CD4-positive, alpha-beta T cell treated with Interleukin-12 subunit alpha and Interleukin-12 subunit beta, for 1 hour (primary cell): ENCODE measurements around the gene SEMA5B.

ENCODE experiments used
- DNase-seq: peaks from one replicate; pipeline ENCODE4 v3.0.0-alpha.2; 2020

Gene SEMA5B

GRCh38 chr3:123054109-123054778 is 26.7 kb upstream of the SEMA5B start:
- no peak for DNase-seq

DNA sequence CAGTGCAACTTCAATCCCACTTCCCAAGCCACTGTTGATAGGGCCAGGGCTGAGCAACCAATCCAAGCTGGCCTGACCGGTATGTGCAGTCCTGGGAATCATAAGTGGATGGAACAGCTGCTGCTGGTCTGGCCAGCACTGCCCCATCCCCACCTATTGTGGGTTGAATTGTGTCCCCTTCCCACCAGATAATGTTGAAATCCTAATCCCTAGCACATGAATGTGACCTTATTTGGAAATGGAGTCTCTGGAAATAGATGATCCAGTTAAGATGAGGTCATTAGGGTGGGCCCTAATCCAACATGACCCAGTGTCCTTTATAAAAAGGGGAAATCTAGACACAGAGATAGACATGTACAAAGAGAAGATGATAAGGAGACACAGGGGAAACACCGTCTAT is 25.5 kb upstream of the SEMA5B start:
- no peak for DNase-seq

GRCh38 chr3:123050666-123051065 is 23.1 kb upstream of the SEMA5B start:
- DNase-seq, result no peak

DNA sequence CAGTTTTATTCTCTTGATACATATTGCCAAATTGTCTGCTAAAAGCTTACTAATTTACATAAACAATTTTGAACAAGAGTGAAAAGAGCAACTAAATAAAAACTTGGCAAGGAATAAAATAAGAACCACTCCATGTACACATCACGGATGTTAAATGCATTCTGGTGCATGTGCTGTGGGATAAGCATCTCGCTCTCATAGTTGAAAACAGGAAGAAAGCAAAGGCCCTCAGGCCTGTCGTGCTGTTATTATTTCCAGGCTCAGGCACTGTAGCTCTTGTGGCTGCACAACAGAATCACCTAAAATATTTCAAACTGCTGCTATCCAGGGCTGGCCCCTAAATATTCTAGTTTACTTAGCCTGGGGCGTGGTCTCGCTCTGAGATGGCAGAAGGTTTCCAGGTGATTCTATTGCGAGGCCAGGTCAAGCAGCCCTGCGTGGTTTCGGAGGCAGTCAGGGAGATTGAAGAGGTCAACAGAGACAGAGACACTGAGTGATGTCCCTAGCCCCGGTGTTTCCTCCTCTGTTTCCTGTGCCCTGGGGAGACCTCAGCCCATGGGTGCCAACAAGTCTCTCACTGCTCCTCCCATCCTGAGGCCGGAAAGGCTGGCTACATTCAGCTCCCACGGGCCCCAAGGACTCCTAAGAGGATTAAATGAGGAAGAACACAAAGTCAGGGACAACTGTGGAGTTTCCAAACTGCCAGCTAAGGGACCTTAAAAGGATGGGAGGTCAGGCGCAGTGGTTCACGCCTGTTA is 21.1 kb upstream of the SEMA5B start:
- no peak for DNase-seq

GRCh38 chr3:123047062-123047319 is 19.4 kb upstream of the SEMA5B start:
- no peak for DNase-seq

- DNase-seq, result no peak
Measured at GRCh38 chr3:123046262-123047061, 18.9 kb upstream of the SEMA5B start.

DNA sequence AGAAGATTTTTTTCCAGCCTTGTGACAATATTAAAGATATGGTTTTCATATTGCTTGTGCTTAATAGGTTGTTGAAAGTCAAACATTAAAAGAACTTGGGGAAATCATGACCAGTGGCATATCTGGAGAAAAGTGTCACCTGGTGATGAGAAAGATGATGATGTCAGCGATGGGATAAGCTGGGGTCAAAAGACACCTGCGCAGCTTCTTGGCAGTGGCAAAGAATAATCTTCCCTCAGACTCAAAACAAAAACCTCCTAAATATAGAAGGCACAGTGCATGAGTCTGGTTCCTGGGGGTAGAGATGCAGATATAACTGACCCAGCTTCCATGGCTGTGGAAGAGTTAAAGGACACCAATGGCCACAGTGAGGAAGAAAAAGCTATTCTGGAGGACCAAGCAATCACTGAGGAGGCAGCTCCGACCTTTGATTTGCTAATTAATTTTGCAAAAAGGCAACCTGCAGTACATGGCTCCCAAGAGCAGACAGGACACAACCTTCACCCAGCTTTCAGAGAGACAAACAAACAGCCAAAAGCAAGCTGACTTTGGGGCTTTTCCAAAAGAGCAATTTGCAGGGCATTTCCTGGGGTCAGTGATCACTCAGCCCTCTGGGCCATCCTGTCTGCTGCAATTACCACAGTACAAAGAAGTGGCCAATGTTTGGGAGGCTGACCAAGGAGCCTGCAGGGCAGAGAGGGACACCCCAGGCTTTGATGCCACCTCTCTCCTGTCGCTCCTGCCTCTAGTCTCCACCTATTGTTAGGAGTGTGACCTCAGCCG is 17.6 kb upstream of the SEMA5B start:
- no peak for DNase-seq

- DNase-seq, result no peak
Measured at GRCh38 chr3:123042413-123042812, 14.8 kb upstream of the SEMA5B start.

DNA sequence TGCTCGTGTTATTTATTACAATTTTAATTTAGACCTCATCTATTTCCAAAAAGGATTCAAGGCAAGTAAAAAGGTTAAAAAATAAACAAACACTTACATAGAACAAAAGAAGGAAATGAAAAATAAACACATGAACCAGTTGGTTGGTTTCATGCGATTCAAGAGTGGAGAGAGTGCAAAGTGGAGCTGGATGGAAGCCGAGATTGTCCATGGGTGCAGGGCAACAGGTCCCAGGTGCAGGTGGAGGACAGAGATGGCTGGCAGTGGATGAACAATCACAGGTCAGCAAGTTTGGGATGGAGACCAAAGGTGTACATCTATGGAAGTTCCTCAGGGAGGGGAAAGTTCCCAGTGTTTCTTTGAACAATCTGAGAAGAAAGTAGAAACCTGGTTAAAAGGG is 11.6 kb upstream of the SEMA5B start:
- DNase-seq, result no peak

GRCh38 chr3:123038751-123039150 is 11.2 kb upstream of the SEMA5B start:
- no peak for DNase-seq

- DNase-seq, result no peak
Measured at GRCh38 chr3:123037015-123037375, 9.4 kb upstream of the SEMA5B start.

- no peak for DNase-seq
Measured at GRCh38 chr3:123036352-123037014, 8.9 kb upstream of the SEMA5B start.

- DNase-seq, result no peak
Measured at GRCh38 chr3:123034996-123035395, 7.4 kb upstream of the SEMA5B start.

DNA sequence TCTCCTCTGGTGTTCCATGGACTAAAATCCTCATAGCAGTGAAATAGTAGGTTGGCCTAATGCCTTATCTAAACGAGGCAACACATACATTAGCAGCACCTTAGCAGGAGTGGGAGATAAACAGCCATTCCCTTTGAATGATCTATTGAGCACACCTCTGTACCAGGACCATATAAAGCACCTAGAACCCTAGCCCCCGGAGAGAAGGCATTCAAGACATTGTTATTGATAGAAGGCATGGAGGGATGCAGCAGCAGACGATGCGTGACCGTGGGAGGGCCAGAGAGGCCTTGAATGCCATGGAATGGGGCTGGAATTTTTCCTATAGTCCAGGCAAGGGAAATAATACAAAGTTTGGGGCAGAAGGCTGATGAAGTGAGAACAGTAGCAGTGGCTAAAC is 6.6 kb upstream of the SEMA5B start:
- no peak for DNase-seq

- DNase-seq, result no peak
Measured at GRCh38 chr3:123032057-123032456, 4.5 kb upstream of the SEMA5B start.

GRCh38 chr3:123031051-123031450 is 3.5 kb upstream of the SEMA5B start:
- no peak for DNase-seq

GRCh38 chr3:123028233-123028828 is 768 bp upstream of the SEMA5B start:
- peak; percentile 38 for DNase-seq

DNA sequence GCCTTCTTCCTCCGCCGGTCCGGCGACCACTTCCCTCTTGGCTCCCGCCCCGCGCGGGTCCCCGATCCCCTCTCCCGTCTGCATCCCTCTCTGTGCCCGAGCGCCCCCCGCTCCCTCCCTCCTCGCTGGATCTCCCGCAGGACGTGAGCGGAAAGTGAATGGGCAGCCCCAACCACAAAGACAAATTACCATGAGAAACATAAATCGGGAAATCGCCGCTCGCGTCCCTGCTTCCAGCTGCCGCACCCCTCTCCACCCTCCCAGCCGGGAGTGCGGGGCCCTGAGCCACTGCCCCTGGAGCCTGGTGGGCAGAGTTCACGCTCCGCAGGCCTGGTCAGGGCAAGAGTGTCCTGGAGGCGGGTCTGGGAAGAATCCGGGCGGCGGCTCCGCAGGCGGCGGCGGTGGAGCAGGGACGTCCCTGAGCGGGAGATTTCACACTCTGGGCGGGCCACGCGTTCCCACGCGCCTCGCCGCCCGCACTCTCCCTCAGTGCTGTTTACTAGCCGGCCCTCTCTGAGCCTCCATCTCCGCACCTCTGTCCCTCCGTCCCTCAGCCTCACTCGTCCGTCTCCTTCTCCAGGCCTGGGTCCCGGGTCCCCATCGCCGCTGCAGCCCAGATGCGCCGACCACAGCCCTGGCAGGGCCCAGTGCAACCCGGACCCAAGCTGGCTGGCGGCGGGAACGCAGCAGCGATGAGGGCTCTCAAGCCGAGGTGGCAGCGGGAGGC is 835 bp downstream of the SEMA5B start:
- no peak for DNase-seq

GRCh38 chr3:123025642-123026521 is 1.7 kb downstream of the SEMA5B start:
- no peak for DNase-seq

GRCh38 chr3:123024056-123024455 is 3.5 kb downstream of the SEMA5B start:
- DNase-seq, result no peak
